AG10803 (cell line): ENCODE data around the gene LRIT1.
A peak's percentile ranks its signal among the peaks of the same experiment; 100 is the strongest.

ENCODE experiments used
- DNase-seq: peaks from one replicate; pipeline ENCODE4 v3.0.0; 2010; ENCODE audit warnings: low read depth
- H3K4me3 ChIP-seq: 2 replicates; pipeline ENCODE4 v1.5.1; 2011; ENCODE audit warnings: mild to moderate bottlenecking, low read length, control low read depth
- CTCF ChIP-seq: conservative IDR thresholded peaks from 2 replicates; pipeline ENCODE4 v1.5.1; 2011; ENCODE audit warnings: mild to moderate bottlenecking, low read length, control low read depth, inconsistent platforms

LRIT1 gene

GRCh38 chr10:84196083-84196482 is 45.3 kb downstream of the LRIT1 start:
- no peak for TF ChIP-seq CTCF
- H3K4me3 ChIP-seq: no peak overlapping the region
- no peak for DNase-seq

GRCh38 chr10:84195044-84195830 is 46.1 kb downstream of the LRIT1 start:
- no peak for TF ChIP-seq CTCF
- no peak for DNase-seq
- H3K4me3 ChIP-seq: no peak overlapping the region

- no peak for DNase-seq
- TF ChIP-seq CTCF: no peak
- H3K4me3 ChIP-seq: peak within 1 kb of the TSS; percentile 20
Measured at GRCh38 chr10:84194424-84195043, 46.8 kb downstream of the LRIT1 start, which contains the start of gene CDHR1. TSS of gene CDHR1 (plus strand) at chr10:84194537. CDS start at chr10:84194761, 224 bp downstream.

- no peak for DNase-seq
- no peak for TF ChIP-seq CTCF
- peak overlapping the region; percentile 20 for H3K4me3 ChIP-seq
Measured at GRCh38 chr10:84193846-84194423, 47.4 kb downstream of the LRIT1 start.

GRCh38 chr10:84193327-84193726 is 48.0 kb downstream of the LRIT1 start:
- no peak overlapping the region for H3K4me3 ChIP-seq
- no peak for DNase-seq
- no peak for TF ChIP-seq CTCF

GRCh38 chr10:84191106-84191505 is 50.2 kb downstream of the LRIT1 start:
- TF ChIP-seq CTCF: no peak
- H3K4me3 ChIP-seq: no peak overlapping the region
- no peak for DNase-seq
